Subcutaneous abdominal adipose tissue (tissue), 5 donors: Measurements from ENCODE around the gene LENEP.

Experiments used
- H3K27ac ChIP-seq: one replicate; pipeline ENCODE4 v1.7.0; 2013; ENCODE audit warnings: low read depth, mild to moderate bottlenecking, inconsistent platforms, low read length, moderate library complexity
- H3K27me3 ChIP-seq, 5 donors: one replicate each; pipeline ENCODE4 v1.7.0; 2013; ENCODE audit warnings: low read length in 5 of 5, inconsistent platforms in 1 of 5; ENCODE audit not compliant: control insufficient read depth in 5 of 5, insufficient read depth in 4 of 5
- H3K36me3 ChIP-seq, 5 donors: one replicate each; pipeline ENCODE4 v1.7.0; 2013; ENCODE audit warnings: low read length in 5 of 5; ENCODE audit not compliant: control insufficient read depth in 5 of 5, insufficient read depth in 5 of 5
- H3K4me1 ChIP-seq, 5 donors: one replicate each; pipeline ENCODE4 v1.7.0; 2013; ENCODE audit warnings: low read length in 5 of 5, mild to moderate bottlenecking in 3 of 5, moderate library complexity in 1 of 5; ENCODE audit not compliant: control insufficient read depth in 5 of 5, insufficient read depth in 5 of 5
- H3K4me3 ChIP-seq, 5 donors: one replicate each; pipeline ENCODE4 v1.7.0; 2013; ENCODE audit warnings: low read length in 5 of 5, low read depth in 1 of 5
- H3K9ac ChIP-seq, 5 donors: one replicate each; pipeline ENCODE4 v1.7.0; 2013; ENCODE audit warnings: low read length in 5 of 5, mild to moderate bottlenecking in 4 of 5, moderate library complexity in 3 of 5
- H3K9me3 ChIP-seq, 5 donors: one replicate each; pipeline ENCODE4 v1.7.0; 2013; ENCODE audit warnings: low read length in 5 of 5; ENCODE audit not compliant: control insufficient read depth in 5 of 5
- donor health status: healthy.
- donor health status: healthy.
- donor health status: healthy.
- donor health status: healthy.
- donor health status: healthy.

Gene LENEP

DNA sequence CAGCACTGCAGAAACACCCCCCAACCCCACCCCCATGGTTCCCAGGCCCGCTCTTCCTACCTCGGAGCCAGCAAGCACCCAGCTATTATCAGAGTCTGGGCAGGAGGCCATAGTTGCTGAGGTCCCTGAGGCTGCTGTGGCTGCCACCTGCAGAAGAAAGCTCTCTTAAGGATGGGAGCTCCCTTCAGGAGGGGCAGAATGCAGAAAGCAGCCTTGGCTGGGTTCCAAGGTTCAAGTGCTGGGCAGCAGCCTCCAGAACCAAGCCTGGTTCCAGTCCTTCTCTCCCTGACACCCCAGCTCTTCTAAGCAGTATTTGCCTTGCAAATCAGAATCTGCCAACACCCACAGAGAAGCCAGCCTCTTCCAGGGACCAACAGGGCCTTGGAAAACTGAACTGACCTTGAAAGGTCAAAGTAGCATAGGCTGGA, 39.8 kb upstream of the LENEP start:
- Histone ChIP-seq H3K9me3 (no peaks in the 10 kb centered on the region), H3K36me3 (peaks cover 0 to 28% (median 18%) of the 10 kb centered on the region in 5 donors), H3K9ac (peak overlapping the region in 1 of 5 donors; percentile 42), H3K4me3 (peak overlapping the region in 1 of 5 donors; percentile 9), H3K27ac (no peak overlapping the region), H3K27me3 (no peaks in the 10 kb centered on the region), H3K4me1 (peaks cover 16 to 60% (median 55%) of the 10 kb centered on the region in 5 donors)

DNA sequence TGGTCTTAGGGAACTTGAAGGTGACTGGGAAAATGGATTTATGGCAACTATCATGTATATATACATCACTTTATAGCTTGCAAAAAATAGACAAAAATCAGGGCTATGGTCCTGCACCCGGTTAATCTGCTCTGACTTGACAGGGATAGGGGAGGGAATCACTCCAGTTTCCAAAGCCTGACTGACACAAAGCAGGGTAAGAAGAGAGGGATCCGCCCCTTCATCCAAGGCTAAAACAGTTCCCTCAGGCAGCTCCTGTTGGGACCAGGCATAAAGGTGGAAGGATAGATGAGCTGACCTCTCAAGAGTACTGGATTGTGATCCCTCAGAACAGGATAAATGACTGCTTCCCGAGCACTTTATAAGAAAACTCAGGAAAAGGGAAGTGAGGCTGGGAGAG, 38.8 kb upstream of the LENEP start:
- Histone ChIP-seq H3K9ac (peak overlapping the region in 1 of 5 donors; percentile 38), H3K27ac (no peak overlapping the region)

DNA sequence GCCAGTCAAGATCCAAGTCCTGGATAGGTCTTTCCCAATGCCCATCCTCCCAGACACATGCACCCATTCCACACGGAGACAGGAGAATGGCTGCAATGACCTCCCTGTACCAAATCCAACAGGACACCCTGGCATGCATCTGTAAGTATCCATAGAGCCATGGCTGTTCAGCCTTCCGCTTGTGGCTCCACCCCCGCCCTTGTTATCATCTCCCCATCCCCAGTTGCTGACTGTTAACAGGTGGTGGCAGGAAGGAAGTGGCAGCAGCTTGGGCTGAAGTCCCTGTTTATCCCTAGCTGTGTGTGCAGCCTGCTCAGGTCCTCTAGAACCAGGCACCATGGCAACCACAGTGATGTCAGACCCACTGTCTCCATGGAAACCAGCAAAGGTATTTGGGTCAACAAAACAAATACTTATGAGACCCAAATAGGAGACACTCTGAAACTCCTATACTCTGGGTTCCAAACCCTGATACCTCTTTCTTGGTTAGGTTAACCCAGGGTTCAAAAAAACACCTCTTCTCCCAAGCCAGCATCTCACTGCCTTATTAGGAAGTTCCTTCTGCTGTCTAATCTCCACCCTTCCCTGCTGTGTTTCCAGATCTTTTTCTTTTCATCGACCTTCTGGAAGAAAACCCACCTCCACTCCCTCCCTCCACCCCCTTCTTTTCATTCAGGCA, 38.2 kb upstream of the LENEP start:
- Histone ChIP-seq H3K4me1 (peaks cover 16 to 65% (median 55%) of the 10 kb centered on the region in 5 donors), H3K27me3 (no peaks in the 10 kb centered on the region), H3K9ac (peak overlapping the region; percentile 16 to 80 (median 73))

More for the DNA sequence above, 38.8 kb upstream of the LENEP start:
- peak overlapping the region; percentile 70 to 84 (median 80) for H3K4me3 ChIP-seq
- no peaks in the 10 kb centered on the region for H3K9me3 ChIP-seq
- peaks cover 0 to 35% (median 24%) of the 10 kb centered on the region in 5 donors for H3K36me3 ChIP-seq
- H3K27me3 ChIP-seq = no peaks in the 10 kb centered on the region
- peaks cover 16 to 65% (median 55%) of the 10 kb centered on the region in 5 donors for H3K4me1 ChIP-seq

DNA sequence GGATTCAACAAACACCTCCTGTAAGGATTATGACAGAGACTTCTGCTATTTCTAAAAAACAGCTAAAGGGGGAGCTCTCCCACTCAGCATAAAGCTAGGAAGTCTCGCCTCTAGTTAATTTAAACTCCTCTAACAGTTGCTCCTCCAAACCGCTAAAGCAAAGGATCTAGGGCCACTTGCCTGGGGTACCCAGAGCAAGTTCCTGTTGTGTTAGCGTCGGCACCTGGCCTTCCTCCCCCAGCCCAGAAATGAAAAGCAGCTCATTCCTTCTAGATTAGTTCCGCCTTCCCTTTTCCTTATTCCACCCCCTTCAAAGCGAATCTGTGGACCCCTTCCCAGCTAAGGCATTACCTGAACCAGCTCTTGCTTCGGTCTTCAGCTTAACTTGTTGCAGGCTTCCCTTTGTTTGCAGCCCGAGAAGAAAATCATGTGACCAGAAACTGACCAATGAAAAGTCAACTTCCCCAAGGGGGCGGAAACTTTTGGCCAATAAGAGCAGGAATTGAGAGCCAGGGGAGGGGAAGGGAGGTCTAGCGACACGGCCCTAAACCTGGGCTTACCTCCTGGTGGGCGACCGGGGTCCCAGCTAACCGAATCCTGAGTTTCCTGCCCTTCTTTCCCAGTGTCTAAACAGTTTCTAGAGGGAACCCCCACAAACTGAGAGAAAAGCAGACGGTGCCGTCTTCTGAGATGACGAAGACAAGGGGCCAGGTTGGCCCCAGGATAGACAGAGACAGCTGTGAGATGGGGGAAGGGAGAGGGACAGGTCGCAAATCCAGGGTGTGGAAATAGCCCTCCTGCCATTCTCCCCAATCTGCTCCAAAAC, 37.5 kb upstream of the LENEP start, which contains the start of gene PBXIP1:
Gene PBXIP1, minus strand, starts transcription at position 382 of the 826 bp plus-strand sequence. CDS start 2,378 bp downstream, outside the sequence.
- H3K9ac ChIP-seq = peak within 1 kb of the TSS; percentile 16 to 80 (median 73)
- peaks cover 0 to 30% (median 20%) of the 10 kb centered on the region in 5 donors for H3K36me3 ChIP-seq
- H3K27me3 ChIP-seq = no peaks in the 10 kb centered on the region
- H3K27ac ChIP-seq = peak within 1 kb of the TSS; percentile 35
- H3K4me3 ChIP-seq = peak within 1 kb of the TSS; percentile 70 to 84 (median 80)
- H3K9me3 ChIP-seq = no peaks in the 10 kb centered on the region
- peaks cover 22 to 71% (median 63%) of the 10 kb centered on the region in 5 donors for H3K4me1 ChIP-seq

More for the DNA sequence above, 38.2 kb upstream of the LENEP start:
- Histone ChIP-seq H3K36me3 (peaks cover 0 to 38% (median 27%) of the 10 kb centered on the region in 5 donors), H3K9me3 (no peaks in the 10 kb centered on the region), H3K27ac (peak overlapping the region; percentile 35), H3K4me3 (peak overlapping the region; percentile 70 to 84 (median 80))

DNA sequence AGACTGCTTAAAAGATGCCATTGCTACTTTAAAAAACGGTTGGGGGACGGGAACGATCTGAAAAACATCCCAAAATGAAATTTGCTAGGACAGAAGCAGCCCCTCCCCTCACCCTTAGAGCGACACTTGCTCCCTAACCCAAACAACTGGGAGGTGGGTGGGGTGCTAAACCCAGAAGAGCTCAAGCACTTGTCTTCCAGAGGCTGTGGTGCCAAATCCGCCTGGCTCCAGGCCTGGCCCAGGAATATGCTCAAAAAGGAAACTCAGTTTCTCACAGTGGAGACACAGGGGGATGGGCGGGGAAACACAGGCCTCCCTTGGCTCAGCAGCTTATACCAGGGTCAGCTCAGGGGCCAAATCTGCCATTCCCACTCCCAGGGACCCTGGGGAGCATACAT, 36.8 kb upstream of the LENEP start:
- no peaks in the 10 kb centered on the region for H3K27me3 ChIP-seq
- H3K4me3 ChIP-seq = peak overlapping the region; percentile 70 to 84 (median 80)
- peak overlapping the region; percentile 35 for H3K27ac ChIP-seq
- H3K9me3 ChIP-seq = no peaks in the 10 kb centered on the region
- peaks cover 23 to 75% (median 66%) of the 10 kb centered on the region in 5 donors for H3K4me1 ChIP-seq
- peaks cover 0 to 24% (median 16%) of the 10 kb centered on the region in 5 donors for H3K36me3 ChIP-seq
- peak overlapping the region in 4 of 5 donors; percentile 54 to 80 (median 74) for H3K9ac ChIP-seq

DNA sequence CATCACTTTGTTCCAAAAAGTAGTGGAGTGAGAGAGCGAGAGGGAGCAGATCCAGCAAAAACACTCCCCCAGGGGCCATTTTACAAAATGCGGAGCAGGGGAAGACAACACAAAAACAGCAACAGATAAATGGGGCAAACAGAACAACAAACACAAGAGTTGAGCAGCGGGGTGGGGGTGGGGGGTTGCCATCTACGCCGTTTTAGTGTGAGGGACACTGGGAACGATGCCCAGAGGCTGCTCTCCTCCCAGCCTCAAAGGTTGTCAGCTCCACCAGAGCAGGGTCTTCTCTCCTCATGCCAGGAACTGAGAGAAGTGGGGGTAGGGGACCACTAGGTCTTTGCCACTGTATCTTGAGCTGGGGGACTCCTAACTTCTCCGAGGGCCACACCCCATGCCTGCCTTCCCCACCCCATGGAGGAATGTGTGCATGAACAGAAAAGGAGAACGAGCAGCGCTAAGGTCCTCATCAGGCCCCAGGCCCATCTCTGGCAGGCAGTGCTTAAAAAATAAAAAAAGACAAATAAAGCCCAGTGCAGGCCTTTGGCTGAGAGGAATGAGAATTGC, 36.2 kb upstream of the LENEP start:
- H3K9me3 ChIP-seq = no peaks in the 10 kb centered on the region
- H3K36me3 ChIP-seq = peaks cover 0 to 21% (median 16%) of the 10 kb centered on the region in 5 donors
- peak overlapping the region in 2 of 5 donors; percentile 70 to 84 for H3K4me3 ChIP-seq
- H3K9ac ChIP-seq = peak overlapping the region in 2 of 5 donors; percentile 73 to 80
- H3K4me1 ChIP-seq = peaks cover 20 to 75% (median 62%) of the 10 kb centered on the region in 5 donors
- peak overlapping the region; percentile 35 for H3K27ac ChIP-seq
- H3K27me3 ChIP-seq = no peaks in the 10 kb centered on the region

DNA sequence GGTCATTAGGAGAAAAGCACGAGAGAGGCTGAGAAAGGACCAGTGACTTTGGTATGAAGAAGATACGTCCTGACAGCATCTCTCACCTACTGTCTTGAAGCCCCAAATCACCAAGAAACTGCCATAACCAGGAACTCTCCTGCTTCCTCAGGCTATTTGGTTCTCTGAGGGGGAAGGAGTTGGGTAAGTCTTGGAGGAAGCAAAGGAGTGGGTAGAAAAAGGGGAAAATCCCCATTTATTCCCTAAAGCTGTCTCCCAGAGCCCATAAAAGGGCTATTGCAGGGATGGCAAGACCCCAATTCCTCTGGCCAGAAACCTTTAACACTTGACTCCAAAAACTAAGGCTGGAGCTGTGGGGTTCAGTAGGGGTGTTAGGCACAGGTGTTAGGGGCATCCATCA, 35.4 kb upstream of the LENEP start:
- Histone ChIP-seq H3K4me1 (peaks cover 20 to 75% (median 64%) of the 10 kb centered on the region in 5 donors), H3K9ac (no peak overlapping the region), H3K36me3 (peaks cover 0 to 23% (median 16%) of the 10 kb centered on the region in 5 donors), H3K4me3 (no peak overlapping the region), H3K27me3 (no peaks in the 10 kb centered on the region), H3K9me3 (no peaks in the 10 kb centered on the region), H3K27ac (peak overlapping the region; percentile 37)

DNA sequence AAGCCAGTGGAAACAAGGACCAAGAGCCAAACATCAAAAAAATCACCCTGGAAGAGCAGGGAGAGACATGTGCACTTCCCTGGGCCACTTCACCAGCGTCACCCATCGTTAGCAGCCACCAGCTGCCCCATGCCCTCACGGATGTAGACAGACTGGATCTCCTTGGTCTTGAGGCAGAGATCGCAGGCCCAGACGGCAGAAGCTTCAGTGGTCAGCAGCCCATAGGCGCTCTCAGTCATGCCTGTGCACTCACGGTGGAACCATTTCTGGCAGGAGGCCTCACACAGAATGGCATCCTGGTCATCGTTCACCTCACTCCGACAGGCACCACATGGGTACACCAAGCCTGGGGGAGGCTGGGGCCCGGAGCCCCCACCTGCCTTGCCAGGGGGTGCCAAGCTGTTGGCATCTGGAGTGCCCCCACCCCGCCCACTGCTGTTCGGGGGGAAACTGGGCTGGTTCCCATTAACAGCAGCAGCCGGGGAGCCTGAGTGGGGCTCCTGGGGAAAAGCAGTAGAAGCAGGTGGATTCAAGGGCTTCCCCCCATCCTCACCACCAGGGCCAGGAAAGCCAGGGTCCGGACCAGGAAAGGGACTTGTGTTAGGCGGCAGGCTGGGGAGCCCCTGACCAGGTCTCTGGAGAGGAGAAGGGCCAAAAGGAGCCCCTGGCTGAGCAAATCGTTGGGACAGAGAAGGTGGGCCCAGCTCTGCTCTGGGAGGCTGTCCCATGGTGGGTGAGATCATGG, 34.5 kb upstream of the LENEP start:
- Histone ChIP-seq H3K4me3 (no peak overlapping the region), H3K9me3 (no peaks in the 10 kb centered on the region), H3K4me1 (peaks cover 20 to 69% (median 59%) of the 10 kb centered on the region in 5 donors), H3K9ac (no peak overlapping the region), H3K27me3 (no peaks in the 10 kb centered on the region), H3K27ac (peak overlapping the region; percentile 37), H3K36me3 (peaks cover 0 to 31% (median 24%) of the 10 kb centered on the region in 5 donors)

DNA sequence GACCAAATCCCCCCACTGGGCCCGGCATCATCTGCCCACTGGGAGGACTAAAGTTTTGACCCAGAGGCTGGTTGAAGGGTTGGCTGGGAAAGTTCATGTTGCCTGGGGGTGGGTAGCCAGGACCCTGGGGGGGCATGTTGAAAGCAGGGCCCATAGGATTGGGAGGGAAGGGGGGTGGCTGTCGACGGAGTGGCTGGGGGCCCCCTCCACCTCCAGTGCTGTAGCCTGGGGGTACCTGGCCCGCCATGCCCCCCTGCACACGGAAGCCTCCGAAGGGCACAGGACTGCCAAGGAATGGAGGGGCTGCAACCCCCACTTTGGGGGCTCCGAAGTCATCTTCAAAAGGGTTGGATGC, 34.0 kb upstream of the LENEP start:
- H3K9me3 ChIP-seq = no peaks in the 10 kb centered on the region
- no peak overlapping the region for H3K9ac ChIP-seq
- H3K27me3 ChIP-seq = no peaks in the 10 kb centered on the region
- peaks cover 20 to 63% (median 54%) of the 10 kb centered on the region in 5 donors for H3K4me1 ChIP-seq
- H3K4me3 ChIP-seq = no peak overlapping the region
- H3K36me3 ChIP-seq = peaks cover 0 to 35% (median 30%) of the 10 kb centered on the region in 5 donors
- no peak overlapping the region for H3K27ac ChIP-seq
